IMR-90 (cell line): ENCODE data around the gene AKAP6. TPM values are rescaled to one million over a fixed set of nuclear protein-coding genes. Genes with fewer than 3 reads are reported as not detected.

Experiments
- ATAC-seq: fragments of 200-7000 bp; cut with Tn5 transposase; 2 replicates; pipeline ENCODE4 v1.9.1; 2020; ENCODE audit warnings: low read depth, mild to moderate bottlenecking, moderate library complexity
- BruUV-seq: library from RNA; stranded (reverse); fragments of 400-500 nt; replicated peaks from 2 replicates; lab custom pipeline; 2021; lab: Mats Ljungman, UMichigan
- CTCF ChIA-PET: fragments of 300-600 bp; formaldehyde crosslinking; extraction: SDS; loops from one replicate; lab custom pipeline; 2021; ENCODE audit warnings: antibody characterized with exemption; lab: Yijun Ruan, JAX
- POLR2A ChIA-PET: fragments of 300-600 bp; sonication (Branson Sonifier 250); formaldehyde crosslinking; loops from one replicate; lab custom pipeline; 2022; ENCODE audit warnings: antibody characterized with exemption; ENCODE audit not compliant: unreplicated experiment; lab: Charles Lee
- DNase-seq: peaks from one replicate; pipeline ENCODE4 v3.0.0; 2013
- H2AFZ ChIP-seq: replicated peaks from 2 replicates; pipeline ENCODE3; 2013; ENCODE audit warnings: low read length, mild to moderate bottlenecking; ENCODE audit not compliant: poor library complexity
- H2AK5ac ChIP-seq: 2 replicates; pipeline ENCODE4 v1.6.1; 2013; ENCODE audit warnings: low read depth, low read length, inconsistent platforms
- H2AK9ac ChIP-seq: replicated peaks from 2 replicates; pipeline ENCODE3; 2013; ENCODE audit warnings: mild to moderate bottlenecking, low read depth, low read length, moderate library complexity; ENCODE audit not compliant: poor library complexity
- H2BK120ac ChIP-seq: 2 replicates; pipeline ENCODE4 v1.6.1; 2013; ENCODE audit warnings: low read depth, low read length, inconsistent platforms
- H2BK15ac ChIP-seq: 3 replicates; pipeline ENCODE4 v1.6.1; 2013; ENCODE audit warnings: low read depth, low read length, inconsistent platforms
- H2BK20ac ChIP-seq: 2 replicates; pipeline ENCODE4 v1.6.1; 2013; ENCODE audit warnings: low read depth, mild to moderate bottlenecking, inconsistent platforms, low read length, moderate library complexity
- H2BK5ac ChIP-seq: 2 replicates; pipeline ENCODE4 v1.6.1; 2013; ENCODE audit warnings: mild to moderate bottlenecking, low read depth, low read length, inconsistent platforms; ENCODE audit not compliant: poor library complexity, severe bottlenecking
- H3K14ac ChIP-seq: replicated peaks from 2 replicates; pipeline ENCODE4 v1.6.1; 2013; ENCODE audit warnings: low read depth, low read length, inconsistent platforms
- H3K18ac ChIP-seq: 2 replicates; pipeline ENCODE4 v1.6.1; 2013; ENCODE audit warnings: low read depth, low read length, control low read depth
- H3K23ac ChIP-seq: 2 replicates; pipeline ENCODE4 v1.6.1; 2013; ENCODE audit warnings: low read depth, low read length, inconsistent platforms
- H3K27ac ChIP-seq: 2 replicates; pipeline ENCODE4 v1.5.1; 2013; ENCODE audit warnings: mild to moderate bottlenecking, control low read depth, low read length; ENCODE audit not compliant: insufficient read depth
- H3K27me3 ChIP-seq: 2 replicates; pipeline ENCODE4 v1.6.1; 2013; ENCODE audit warnings: low read length; ENCODE audit not compliant: control insufficient read depth, insufficient read depth
- H3K36me3 ChIP-seq: 2 replicates; pipeline ENCODE4 v1.6.1; 2013; ENCODE audit warnings: low read length, mixed read lengths; ENCODE audit not compliant: control insufficient read depth, insufficient read depth
- H3K4ac ChIP-seq: 2 replicates; pipeline ENCODE4 v1.6.1; 2013; ENCODE audit warnings: low read depth, low read length, inconsistent platforms
- H3K4me1 ChIP-seq: 2 replicates; pipeline ENCODE4 v1.6.1; 2013; ENCODE audit warnings: low read length, mixed read lengths; ENCODE audit not compliant: control insufficient read depth, insufficient read depth
- H3K4me2 ChIP-seq: 2 replicates; pipeline ENCODE4 v1.6.1; 2013; ENCODE audit warnings: low read depth, mild to moderate bottlenecking, control low read depth, low read length, moderate library complexity
- H3K4me3 ChIP-seq: 2 replicates; pipeline ENCODE4 v1.5.1; 2013; ENCODE audit warnings: low read depth, mild to moderate bottlenecking, control low read depth, low read length, moderate library complexity; ENCODE audit not compliant: insufficient read depth
- H3K56ac ChIP-seq: 2 replicates; pipeline ENCODE4 v1.6.1; 2013; ENCODE audit warnings: low read length, inconsistent platforms; ENCODE audit not compliant: insufficient read depth; ENCODE audit errors: extremely low read depth
- H3K79me1 ChIP-seq, 2 experiments: 2 replicates each; pipeline ENCODE4 v1.6.1; 2013; ENCODE audit warnings: low read length in 2 of 2, inconsistent platforms in 1 of 2, low read depth in 1 of 2
- H3K9ac ChIP-seq: 2 replicates; pipeline ENCODE4 v1.6.1; 2013; ENCODE audit warnings: low read depth, low read length, control low read depth
- H3K9me1 ChIP-seq: 2 replicates; pipeline ENCODE4 v1.6.1; 2013; ENCODE audit warnings: low read length, inconsistent platforms; ENCODE audit not compliant: insufficient read depth
- H3K9me3 ChIP-seq: 2 replicates; pipeline ENCODE4 v1.6.1; 2013; ENCODE audit warnings: low read length; ENCODE audit not compliant: control insufficient read depth, insufficient read depth
- H4K20me1 ChIP-seq: 2 replicates; pipeline ENCODE4 v1.6.1; 2013; ENCODE audit warnings: low read length, inconsistent platforms; ENCODE audit not compliant: insufficient read depth
- H4K5ac ChIP-seq: 2 replicates; pipeline ENCODE4 v1.6.1; 2013; ENCODE audit warnings: mild to moderate bottlenecking, low read depth, low read length, control low read depth
- H4K8ac ChIP-seq, 2 experiments: 2 replicates each; pipeline ENCODE4 v1.6.1; 2013; ENCODE audit warnings: low read depth in 2 of 2, low read length in 2 of 2, control low read depth in 1 of 2, inconsistent platforms in 1 of 2
- H4K91ac ChIP-seq: 2 replicates; pipeline ENCODE4 v1.6.1; 2013; ENCODE audit warnings: low read depth, low read length, inconsistent platforms; ENCODE audit not compliant: insufficient read depth
- BHLHE40 ChIP-seq: fragments of 150-350 bp; IDR thresholded peaks from 2 replicates; pipeline ENCODE4 v1.6.1; 2016; ENCODE audit warnings: mild to moderate bottlenecking, low read depth, low read length
- CEBPB ChIP-seq: IDR thresholded peaks from 2 replicates; pipeline ENCODE4 v1.6.1; 2012; ENCODE audit warnings: low read depth, low read length, improper control_type of control experiment
- CHD1 ChIP-seq: IDR thresholded peaks from 2 replicates; pipeline ENCODE4 v1.6.1; 2012; ENCODE audit warnings: low read depth, low read length, improper control_type of control experiment
- CTCF ChIP-seq: conservative IDR thresholded peaks from 2 replicates; pipeline ENCODE4 v1.5.1; 2012; ENCODE audit warnings: mild to moderate bottlenecking, low read depth, low read length, improper control_type of control experiment
- ELK1 ChIP-seq: fragments of 150-350 bp; IDR thresholded peaks from 2 replicates; pipeline ENCODE4 v1.6.1; 2016; ENCODE audit warnings: low read depth, mild to moderate bottlenecking, low read length, moderate library complexity, borderline replicate concordance
- FOS ChIP-seq: fragments of 150-350 bp; IDR thresholded peaks from 2 replicates; pipeline ENCODE4 v1.6.1; 2016; ENCODE audit warnings: low read depth, low read length
- MAFK ChIP-seq: IDR thresholded peaks from 2 replicates; pipeline ENCODE4 v1.6.1; 2012; ENCODE audit warnings: low read depth, low read length, improper control_type of control experiment
- MAZ ChIP-seq: IDR thresholded peaks from 2 replicates; pipeline ENCODE4 v1.6.1; 2012; ENCODE audit warnings: low read depth, mild to moderate bottlenecking, low read length, improper control_type of control experiment, moderate library complexity, borderline replicate concordance
- MXI1 ChIP-seq: IDR thresholded peaks from 2 replicates; pipeline ENCODE4 v1.6.1; 2012; ENCODE audit warnings: low read depth, mild to moderate bottlenecking, low read length, moderate library complexity, borderline replicate concordance
- NFE2L2 ChIP-seq: fragments of 150-350 bp; IDR thresholded peaks from 2 replicates; pipeline ENCODE4 v1.6.1; 2016; ENCODE audit warnings: low read depth, mild to moderate bottlenecking, low read length
- POLR2A ChIP-seq: IDR thresholded peaks from 2 replicates; pipeline ENCODE4 v1.6.1; 2012; ENCODE audit warnings: mild to moderate bottlenecking, low read depth, low read length
- RAD21 ChIP-seq: IDR thresholded peaks from 2 replicates; pipeline ENCODE4 v1.6.1; 2012; ENCODE audit warnings: low read length, improper control_type of control experiment
- RCOR1 ChIP-seq: IDR thresholded peaks from 2 replicates; pipeline ENCODE4 v1.6.1; 2012; ENCODE audit warnings: mild to moderate bottlenecking, low read length, improper control_type of control experiment; ENCODE audit not compliant: insufficient replicate concordance
- RFX5 ChIP-seq: IDR thresholded peaks from 2 replicates; pipeline ENCODE4 v1.8.0; 2012; ENCODE audit warnings: low read depth, mild to moderate bottlenecking, low read length, moderate library complexity
- SMC3 ChIP-seq: fragments of 150-350 bp; IDR thresholded peaks from 2 replicates; pipeline ENCODE4 v1.6.1; 2016; ENCODE audit warnings: low read depth, mild to moderate bottlenecking, antibody characterized with exemption, low read length, moderate library complexity
- dilution Hi-C: fragments of 300-500 bp; cut with HindIII; formaldehyde crosslinking; loops from one replicate; pipeline ENCODE4 v1.14.3; 2018; ENCODE audit warnings: low sequenced_read_pairs; ENCODE audit not compliant: unreplicated experiment
- in situ Hi-C: fragments of 300-500 bp; cut with MboI; formaldehyde crosslinking; loops from 3 replicates; pipeline ENCODE4 v1.14.3; 2019; ENCODE audit warnings: low sequenced_read_pairs, inconsistent platforms, mixed read lengths
- intact Hi-C: fragments of 100-400 bp; cut with micrococcal nuclease; formaldehyde crosslinking; loops from 2 replicates; pipeline ENCODE4 v1.10.0; 2022
- polyA plus RNA-seq, 3 experiments: library from polyadenylated mRNA; depleted of rRNA; stranded (reverse); fragments of >200 nt; gene quantifications; 2 replicates each; pipeline ENCODE4 v1.2.3, GENCODE V29; 2012; ENCODE audit warnings: low replicate concordance in 1 of 3
- total RNA-seq: library from RNA; depleted of rRNA; stranded (reverse); fragments of >200 nt; gene quantifications from 2 replicates; pipeline ENCODE4 v1.2.3, GENCODE V29; 2012
- TF ChIP-seq, protein P1 (sequence below): fragments of 150-350 bp; IDR thresholded peaks from 2 replicates; pipeline ENCODE4 v1.6.1; 2017; ENCODE audit warnings: mild to moderate bottlenecking, antibody characterized with exemption, low read length, low read depth

The AKAP6 gene
- total and polyA plus RNA-seq, 2 of the 4 experiments (the other 2 are of a cell fraction), result 0.22 to 1.6 TPM

GRCh38 chr14:32841698-32842097 lies 512.6 kb downstream of the AKAP6 start:
- H4K20me1 ChIP-seq, result no peaks in the 10 kb centered on the region
- intact Hi-C loops (no loop called here), dilution Hi-C loops (no loop called here), in situ Hi-C loops (no loop called here)
- no peak overlapping the region for H3K14ac ChIP-seq
- no TSS peak for BruUV-seq
- CTCF ChIA-PET, result no interaction called here
- H3K4me3 ChIP-seq, result no peak overlapping the region
- H2AK9ac ChIP-seq, result no peak overlapping the region
- no peak overlapping the region for H3K9ac ChIP-seq
- no peak overlapping the region for H4K5ac ChIP-seq
- no peak for ATAC-seq
- no peak overlapping the region for H4K91ac ChIP-seq
- H3K4me2 ChIP-seq, result no peak overlapping the region
- H3K4ac ChIP-seq, result no peak overlapping the region
- no peaks in the 10 kb centered on the region for H3K36me3 ChIP-seq
- no peak overlapping the region for H3K18ac ChIP-seq
- POLR2A ChIA-PET, result no interaction called here
- no peaks in the 10 kb centered on the region for H3K9me1 ChIP-seq
- H2BK20ac ChIP-seq, result no peak overlapping the region
- H2BK5ac ChIP-seq, result no peak overlapping the region
- no peak overlapping the region for H3K56ac ChIP-seq
- H3K4me1 ChIP-seq, result no peaks in the 10 kb centered on the region
- no peak overlapping the region for H2AFZ ChIP-seq
- H3K79me1 ChIP-seq, result no peaks in the 10 kb centered on the region
- no peak overlapping the region for H2BK15ac ChIP-seq
- no peak overlapping the region for H2AK5ac ChIP-seq
- H3K23ac ChIP-seq, result no peak overlapping the region
- no peaks in the 10 kb centered on the region for H3K9me3 ChIP-seq
- DNase-seq, result no peak
- no peak overlapping the region for H2BK120ac ChIP-seq
- TF ChIP-seq MXI1, result no peak
- no peak for TF ChIP-seq ELK1
- no peak for TF ChIP-seq SMC3
- TF ChIP-seq BHLHE40, result no peak
- no peak for TF ChIP-seq MAFK
- TF ChIP-seq, protein P1, sequence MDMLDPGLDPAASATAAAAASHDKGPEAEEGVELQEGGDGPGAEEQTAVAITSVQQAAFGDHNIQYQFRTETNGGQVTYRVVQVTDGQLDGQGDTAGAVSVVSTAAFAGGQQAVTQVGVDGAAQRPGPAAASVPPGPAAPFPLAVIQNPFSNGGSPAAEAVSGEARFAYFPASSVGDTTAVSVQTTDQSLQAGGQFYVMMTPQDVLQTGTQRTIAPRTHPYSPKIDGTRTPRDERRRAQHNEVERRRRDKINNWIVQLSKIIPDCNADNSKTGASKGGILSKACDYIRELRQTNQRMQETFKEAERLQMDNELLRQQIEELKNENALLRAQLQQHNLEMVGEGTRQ, result no peak
- TF ChIP-seq POLR2A, result no peak
- TF ChIP-seq CHD1, result no peak
- no peak for TF ChIP-seq RFX5
- no peak for TF ChIP-seq RAD21
- no peak for TF ChIP-seq NFE2L2
- no peak for TF ChIP-seq MAZ
- TF ChIP-seq FOS, result no peak
- no peak for TF ChIP-seq RCOR1
- TF ChIP-seq CTCF, result no peak
- no peak for TF ChIP-seq CEBPB
- no peak overlapping the region for H3K27ac ChIP-seq
- H4K8ac ChIP-seq, result no peak overlapping the region
- no peaks in the 10 kb centered on the region for H3K27me3 ChIP-seq
